ENCODE measurements around the gene TMEM108. TPM values are rescaled to one million over a fixed set of nuclear protein-coding genes. Genes with fewer than 3 reads are reported as not detected.

Gene TMEM108
- total RNA-seq, 1 experiment from 2014 or later = not detected

DNA sequence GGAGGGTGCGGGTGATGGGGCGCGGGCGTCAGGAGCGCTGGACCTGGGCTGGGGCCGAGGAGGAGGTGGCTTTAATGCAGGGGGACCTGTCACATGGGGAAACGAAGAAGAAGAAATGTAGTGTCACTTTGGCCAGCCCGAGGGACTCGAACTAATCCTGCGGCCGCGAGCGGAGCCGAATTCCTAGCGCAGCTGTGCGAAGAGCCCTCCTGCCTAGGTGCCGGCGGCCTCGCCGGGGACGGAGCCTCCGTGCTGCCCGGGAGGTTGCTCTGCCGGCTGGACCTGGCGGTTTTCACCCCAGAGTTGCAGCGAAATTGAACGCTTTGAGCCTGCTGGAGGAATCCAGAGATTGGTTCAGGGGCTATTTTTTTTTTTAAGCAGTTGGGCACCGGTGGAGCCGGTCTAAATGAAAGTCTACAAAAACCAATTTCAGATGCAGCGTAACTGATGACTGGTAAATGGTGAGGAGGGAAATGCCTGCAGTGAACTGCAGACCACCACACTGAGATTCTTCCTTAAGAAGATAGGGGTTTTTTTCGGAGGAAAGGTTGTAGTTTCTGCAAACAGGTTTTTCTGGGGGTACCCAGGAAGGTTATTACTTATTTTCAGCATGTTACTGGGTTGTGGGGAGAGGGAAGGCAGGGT lies 662 bp downstream of the TMEM108 start (continued):
- TF ChIP-seq SIN3A (IDR thresholded peaks at IDR 0.05; ENCODE audit: low read depth) (no peak), POLR2A (IDR thresholded peaks at IDR 0.05; ENCODE audit: borderline replicate concordance, extremely low read depth, insufficient read depth, insufficient read length) (no peak), YY1 (IDR thresholded peaks at IDR 0.05; ENCODE audit: extremely low read depth, insufficient replicate concordance, low read depth, low read length) (no peak), CTCF (IDR thresholded peaks at IDR 0.05 in 2 of 3, conservative IDR thresholded peaks at IDR 0.05 in 1 of 3; ENCODE audit: borderline replicate concordance in 1 of 3, insufficient read depth in 1 of 3, low read depth in 2 of 3, low read length in 2 of 3) (no peak), POLR2AphosphoS5 (IDR thresholded peaks at IDR 0.05; ENCODE audit: low read depth, low read length) (no peak), RAD21 (IDR thresholded peaks at IDR 0.05; ENCODE audit: low read depth) (no peak), SP1 (IDR thresholded peaks at IDR 0.05; ENCODE audit: low read depth) (no peak), JUND (IDR thresholded peaks at IDR 0.05) (no peak)

GRCh38 chr3:133040696-133041523 lies 2.7 kb downstream of the TMEM108 start:
- Histone ChIP-seq H2AFZ (ENCODE audit: low read depth, low read length, poor library complexity, severe bottlenecking) (no peak overlapping the region), H4K20me1 (ENCODE audit: insufficient read depth) (no peaks in the 10 kb centered on the region; the same call in 1 of the 2 replicates), H3K4me3 (replicated peaks in 1 of 2; ENCODE audit: low read depth in 1 of 2, low read length in 2 of 2) (no peak overlapping the region), H3K4me1 (ENCODE audit: control insufficient read depth in 1 of 2, insufficient read depth in 2 of 2, low read length in 2 of 2) (no peaks in the 10 kb centered on the region), H3K9me3 (ENCODE audit: control insufficient read depth in 1 of 2, insufficient read depth in 1 of 2, low read depth in 1 of 2, low read length in 2 of 2) (no peaks in the 10 kb centered on the region), H3K36me3 (ENCODE audit: control insufficient read depth in 1 of 2, insufficient read depth in 2 of 2, low read length in 2 of 2) (no peaks in the 10 kb centered on the region), H3K4me2 (ENCODE audit: low read length) (no peak overlapping the region), H3K27ac (ENCODE audit: low read depth, low read length) (no peak overlapping the region), H3K9me2 (ENCODE audit: insufficient read depth) (no peaks in the 10 kb centered on the region), H3K9ac (ENCODE audit: low read length) (no peak overlapping the region), H3K27me3 (ENCODE audit: insufficient read depth, low read length) (peaks cover 59% of the 10 kb centered on the region), H3K79me2 (ENCODE audit: insufficient read depth, low read length) (no peaks in the 10 kb centered on the region)
- ChIA-PET POLR2A (no interaction called here), CTCF (interaction anchor here (0.6 to 3.1 kb wide), 18 partner anchors 9 to 383 kb away, joined by 3 to 25 read pairs (median 4); no protein-coding TSS in a partner anchor), RAD21 (ENCODE audit: low non-redundant PET in 1 of 2, low total read pairs in 2 of 2, uncharacterized antibody in 2 of 2, unreplicated experiment in 2 of 2) (interaction anchor here (0.9 to 1.1 kb wide), 3 partner anchors 310 to 343 kb away, joined by 3 to 4 read pairs (median 3); no protein-coding TSS in a partner anchor)
- DNase-seq (ENCODE audit: low read depth, low spot score) (peak; percentile 51), ATAC-seq (peak; percentile 97)
- BruUV-seq (replicated peaks) = no TSS peak
- intact Hi-C loops (cut with micrococcal nuclease) = loop anchor here (1.0 to 2.0 kb wide), 4 partner anchors 314 to 382 kb away; no protein-coding TSS in a partner anchor
- no peak for TF ChIP-seq POLR2AphosphoS5 (IDR thresholded peaks at IDR 0.05; ENCODE audit: low read depth, low read length)
- TF ChIP-seq MAX (IDR thresholded peaks at IDR 0.05) = no peak
- TF ChIP-seq SRF (IDR thresholded peaks at IDR 0.05; ENCODE audit: low read depth) = no peak
- TF ChIP-seq ATF3 (IDR thresholded peaks at IDR 0.05) = no peak
- TF ChIP-seq ZBTB33 (IDR thresholded peaks at IDR 0.05; ENCODE audit: extremely low read depth, insufficient replicate concordance, low read length) = no peak
- peak; percentile 85 for TF ChIP-seq RAD21 (IDR thresholded peaks at IDR 0.05; ENCODE audit: low read depth)
- no peak for TF ChIP-seq POLR2A (IDR thresholded peaks at IDR 0.05; ENCODE audit: borderline replicate concordance, extremely low read depth, insufficient read depth, insufficient read length)
- peak; percentile 73 to 80 (median 77); a peak in 5 of 6 replicates for TF ChIP-seq CTCF (IDR thresholded peaks at IDR 0.05 in 2 of 3, conservative IDR thresholded peaks at IDR 0.05 in 1 of 3; ENCODE audit: borderline replicate concordance in 1 of 3, insufficient read depth in 1 of 3, low read depth in 2 of 3, low read length in 2 of 3)
- no peak for TF ChIP-seq ZFX (IDR thresholded peaks at IDR 0.05)
